Neuronal stem cell (in vitro differentiated cells): ENCODE results near the gene WNT8A.

Experiments used
- DNase-seq: peaks from one replicate; pipeline ENCODE4 v3.0.0-alpha.2; 2013; ENCODE audit warnings: low spot score
- H2AFZ ChIP-seq: one replicate; pipeline ENCODE4 v1.6.1; 2013; ENCODE audit warnings: mild to moderate bottlenecking, low read length, inconsistent platforms
- H2AK5ac ChIP-seq: 2 replicates; pipeline ENCODE4 v1.6.1; 2013; ENCODE audit warnings: low read depth, mild to moderate bottlenecking, inconsistent platforms, low read length, moderate library complexity, mixed read lengths
- H2BK120ac ChIP-seq: 2 replicates; pipeline ENCODE4 v1.6.1; 2013; ENCODE audit warnings: low read depth, mild to moderate bottlenecking, inconsistent platforms, low read length, moderate library complexity, mixed read lengths
- H2BK12ac ChIP-seq: one replicate; pipeline ENCODE4 v1.6.1; 2013; ENCODE audit warnings: low read length, inconsistent platforms
- H2BK15ac ChIP-seq: 2 replicates; pipeline ENCODE4 v1.6.1; 2013; ENCODE audit warnings: mild to moderate bottlenecking, low read length, inconsistent platforms, mixed read lengths
- H2BK5ac ChIP-seq: one replicate; pipeline ENCODE4 v1.6.1; 2013; ENCODE audit warnings: inconsistent platforms, mild to moderate bottlenecking, low read length, moderate library complexity
- H3K14ac ChIP-seq: one replicate; pipeline ENCODE4 v1.6.1; 2013; ENCODE audit warnings: low read length, inconsistent platforms
- H3K18ac ChIP-seq: 2 replicates; pipeline ENCODE4 v1.6.1; 2013; ENCODE audit warnings: low read length, inconsistent platforms
- H3K23ac ChIP-seq: 2 replicates; pipeline ENCODE4 v1.6.1; 2013; ENCODE audit warnings: low read depth, mild to moderate bottlenecking, mixed read lengths, low read length, inconsistent platforms; ENCODE audit not compliant: poor library complexity
- H3K27ac ChIP-seq: replicated peaks from 3 replicates; pipeline ENCODE4 v1.5.1; 2013; ENCODE audit warnings: low read length, inconsistent platforms
- H3K27me3 ChIP-seq, 3 experiments: 2 replicates each; pipeline ENCODE4 v1.6.1; 2013; ENCODE audit warnings: low read length in 3 of 3, mild to moderate bottlenecking in 2 of 3, inconsistent platforms in 1 of 3, low read depth in 1 of 3, mixed read lengths in 1 of 3, moderate library complexity in 1 of 3; ENCODE audit not compliant: control insufficient read depth in 3 of 3, insufficient read depth in 3 of 3
- H3K36me3 ChIP-seq, 2 donors: replicated peaks in 1 of 2; 2 replicates each; pipeline ENCODE4 v1.6.1; 2013; ENCODE audit warnings: low read length in 2 of 2; ENCODE audit not compliant: control insufficient read depth in 2 of 2, insufficient read depth in 2 of 2
- H3K4ac ChIP-seq: 2 replicates; pipeline ENCODE4 v1.6.1; 2013; ENCODE audit warnings: inconsistent platforms, mild to moderate bottlenecking, low read length, moderate library complexity
- H3K4me1 ChIP-seq, 2 donors: 1 replicate in 1 of 2; 2 replicates in 1 of 2; pipeline ENCODE4 v1.6.1; 2013; ENCODE audit warnings: low read length in 2 of 2, low read depth in 1 of 2; ENCODE audit not compliant: control insufficient read depth in 2 of 2, insufficient read depth in 1 of 2
- H3K4me2 ChIP-seq: one replicate; pipeline ENCODE4 v1.6.1; 2013; ENCODE audit warnings: mild to moderate bottlenecking, low read length, inconsistent platforms; ENCODE audit not compliant: insufficient read depth, poor library complexity, severe bottlenecking
- H3K4me3 ChIP-seq, 2 donors: 2 replicates each; pipeline ENCODE4 v1.5.1; 2013; ENCODE audit warnings: low read length in 2 of 2, mild to moderate bottlenecking in 2 of 2, inconsistent platforms in 1 of 2, moderate library complexity in 1 of 2
- H3K79me1 ChIP-seq: one replicate; pipeline ENCODE4 v1.6.1; 2013; ENCODE audit warnings: low read depth, mild to moderate bottlenecking, inconsistent platforms, low read length, moderate library complexity
- H3K9ac ChIP-seq: one replicate; pipeline ENCODE4 v1.6.1; 2013; ENCODE audit warnings: mild to moderate bottlenecking, low read depth, low read length, inconsistent platforms; ENCODE audit not compliant: poor library complexity
- H3K9me3 ChIP-seq, 2 donors: replicated peaks in 1 of 2; 2 replicates each; pipeline versions ENCODE3 to v1.6.1; 2013; ENCODE audit warnings: low read length in 2 of 2, mild to moderate bottlenecking in 2 of 2, inconsistent platforms in 1 of 2, low read depth in 1 of 2, mixed read lengths in 1 of 2, moderate library complexity in 1 of 2; ENCODE audit not compliant: control insufficient read depth in 2 of 2, insufficient read depth in 1 of 2
- H4K8ac ChIP-seq: one replicate; pipeline ENCODE4 v1.6.1; 2013; ENCODE audit warnings: low read depth, mild to moderate bottlenecking, inconsistent platforms, low read length, moderate library complexity
- H4K91ac ChIP-seq: one replicate; pipeline ENCODE4 v1.6.1; 2013; ENCODE audit warnings: low read length, low read depth, mild to moderate bottlenecking, inconsistent platforms; ENCODE audit not compliant: poor library complexity
- WGBS, 2 donors: extraction: QIAGEN DNeasy Blood & Tissue Kit; methylation state at CpG; one replicate each; pipeline ENCODE4 v1.1.7; 2013; ENCODE audit warnings: missing lambda C conversion rate in 2 of 2, mixed read lengths in 1 of 2; ENCODE audit not compliant: insufficient read length in 2 of 2, insufficient replicate concordance in 1 of 2; ENCODE audit errors: extremely low coverage in 2 of 2; 5-methylcytosine and 5-hydroxymethylcytosine counted together

The WNT8A gene

GRCh38 chr5:138077064-138077696 is 6.7 kb upstream of the WNT8A start:
- no peak overlapping the region for H3K9ac ChIP-seq
- peak overlapping the region; percentile 44 for H3K27ac ChIP-seq
- no peak overlapping the region for H3K4me2 ChIP-seq
- no peaks in the 10 kb centered on the region for H3K36me3 ChIP-seq
- H3K14ac ChIP-seq = no peak overlapping the region
- no peak overlapping the region for H3K4me3 ChIP-seq
- H3K18ac ChIP-seq = no peak overlapping the region
- H2AFZ ChIP-seq = peak overlapping the region; percentile 76
- H2BK12ac ChIP-seq = no peak overlapping the region
- H4K91ac ChIP-seq = no peak overlapping the region
- H2BK120ac ChIP-seq = no peak overlapping the region
- no peak overlapping the region for H2BK15ac ChIP-seq
- H3K27me3 ChIP-seq = peaks cover 0 to 11% (median 0%) of the 10 kb centered on the region in 3 experiments
- DNase-seq = peak; percentile 62
- H2AK5ac ChIP-seq = no peak overlapping the region
- H2BK5ac ChIP-seq = no peak overlapping the region
- H4K8ac ChIP-seq = no peak overlapping the region
- WGBS, 2 donors = 100% methylated on average over 1 of the region's 5 CpGs; no CpG with 5 or more reads in 1 of the 2 donors
- H3K4ac ChIP-seq = no peak overlapping the region
- H3K4me1 ChIP-seq = peaks cover 0 to 12% of the 10 kb centered on the region in 2 donors
- no peaks in the 10 kb centered on the region for H3K9me3 ChIP-seq
- no peak overlapping the region for H3K23ac ChIP-seq
- no peaks in the 10 kb centered on the region for H3K79me1 ChIP-seq

GRCh38 chr5:138078006-138078643 is 5.7 kb upstream of the WNT8A start:
- Histone ChIP-seq H4K91ac (no peak overlapping the region), H3K79me1 (no peaks in the 10 kb centered on the region), H4K8ac (no peak overlapping the region), H3K4me1 (peaks cover 0 to 12% of the 10 kb centered on the region in 2 donors), H3K4me2 (peak overlapping the region; percentile 32), H3K14ac (no peak overlapping the region), H3K4me3 (no peak overlapping the region), H3K9me3 (no peaks in the 10 kb centered on the region), H2AFZ (peak overlapping the region; percentile 76), H2BK120ac (no peak overlapping the region), H3K23ac (no peak overlapping the region), H2BK15ac (no peak overlapping the region), H2BK12ac (no peak overlapping the region), H3K27me3 (peaks cover 0 to 11% (median 0%) of the 10 kb centered on the region in 3 experiments), H3K4ac (no peak overlapping the region), H3K36me3 (no peaks in the 10 kb centered on the region), H2AK5ac (no peak overlapping the region), H3K18ac (no peak overlapping the region), H2BK5ac (no peak overlapping the region), H3K27ac (peak overlapping the region; percentile 44), H3K9ac (no peak overlapping the region)
- no peak for DNase-seq
- no CpG with 5 or more reads among the region's 1 CpG for WGBS, 2 donors

- Histone ChIP-seq H3K4me2 (no peak overlapping the region), H3K9ac (no peak overlapping the region), H4K8ac (no peak overlapping the region), H3K27ac (no peak overlapping the region), H3K4ac (no peak overlapping the region), H3K36me3 (no peaks in the 10 kb centered on the region), H2AK5ac (no peak overlapping the region), H3K4me1 (peaks cover 0 to 13% of the 10 kb centered on the region in 2 donors), H2BK12ac (no peak overlapping the region), H3K27me3 (peaks cover 0 to 11% (median 0%) of the 10 kb centered on the region in 3 experiments), H2BK120ac (no peak overlapping the region), H3K18ac (no peak overlapping the region), H3K4me3 (no peak overlapping the region), H4K91ac (no peak overlapping the region), H2AFZ (no peak overlapping the region), H3K79me1 (no peaks in the 10 kb centered on the region), H2BK5ac (no peak overlapping the region), H2BK15ac (no peak overlapping the region), H3K14ac (no peak overlapping the region), H3K9me3 (no peaks in the 10 kb centered on the region), H3K23ac (no peak overlapping the region)
- no peak for DNase-seq
- WGBS, 2 donors = no CpG with 5 or more reads among the region's 4 CpGs
Observed at GRCh38 chr5:138082033-138082432, 1.8 kb upstream of the WNT8A start.

GRCh38 chr5:138091685-138092084 is 7.9 kb downstream of the WNT8A start:
- H3K4me3 ChIP-seq = no peak overlapping the region
- no peak overlapping the region for H3K27ac ChIP-seq
- H3K4me2 ChIP-seq = no peak overlapping the region
- no peak overlapping the region for H2AFZ ChIP-seq
- no peak overlapping the region for H3K14ac ChIP-seq
- no peak overlapping the region for H3K23ac ChIP-seq
- H2AK5ac ChIP-seq = no peak overlapping the region
- WGBS, 2 donors = no CpG with 5 or more reads among the region's 4 CpGs
- H3K4ac ChIP-seq = no peak overlapping the region
- H3K4me1 ChIP-seq = peaks cover 0 to 6% of the 10 kb centered on the region in 2 donors
- H2BK15ac ChIP-seq = no peak overlapping the region
- no peak overlapping the region for H2BK5ac ChIP-seq
- no peaks in the 10 kb centered on the region for H3K79me1 ChIP-seq
- no peak overlapping the region for H2BK120ac ChIP-seq
- no peak overlapping the region for H4K8ac ChIP-seq
- H3K9ac ChIP-seq = no peak overlapping the region
- peaks cover 0 to 2% of the 10 kb centered on the region in 2 donors for H3K9me3 ChIP-seq
- H3K18ac ChIP-seq = no peak overlapping the region
- DNase-seq = no peak
- no peak overlapping the region for H4K91ac ChIP-seq
- peaks cover 0 to 50% (median 0%) of the 10 kb centered on the region in 3 experiments for H3K27me3 ChIP-seq
- H2BK12ac ChIP-seq = no peak overlapping the region
- H3K36me3 ChIP-seq = no peaks in the 10 kb centered on the region
